ENCODE measurements around the gene PIGH.
"Not testable (repeated sequence)": the region's sequence is repeated elsewhere in the genome, so short reads cannot be mapped to it uniquely, and the experiment has no call there.

Gene PIGH

GRCh38 chr14:67553547-67553946 lies 46.5 kb downstream of the PIGH start:
- H3K4me3 ChIP-seq (ENCODE audit: low read length in 2 of 2): no peak overlapping the region
- no peak overlapping the region for H3K9ac ChIP-seq (ENCODE audit: low read length in 2 of 2)
- H3K4me1 ChIP-seq (ENCODE audit: control insufficient read depth, insufficient read depth, low read length): no peaks in the 10 kb centered on the region
- no peak overlapping the region for H3K27ac ChIP-seq (ENCODE audit: low read length)
- H3K9me3 ChIP-seq (ENCODE audit: control insufficient read depth in 2 of 2, low read length in 2 of 2): no peaks in the 10 kb centered on the region
- H3K36me3 ChIP-seq (ENCODE audit: control insufficient read depth in 2 of 2, insufficient read depth in 2 of 2, low read length in 2 of 2): peaks cover 0 to 4% of the 10 kb centered on the region in 2 donors
- no peaks in the 10 kb centered on the region for H3K27me3 ChIP-seq (ENCODE audit: control insufficient read depth in 1 of 2, insufficient read depth in 2 of 2, low read length in 2 of 2)

- no peaks in the 10 kb centered on the region for H3K4me1 ChIP-seq (ENCODE audit: control insufficient read depth, insufficient read depth, low read length)
- H3K9me3 ChIP-seq (ENCODE audit: control insufficient read depth in 2 of 2, low read length in 2 of 2): no peaks in the 10 kb centered on the region
- H3K9ac ChIP-seq (ENCODE audit: low read length in 2 of 2): no peak overlapping the region
- no peak overlapping the region for H3K4me3 ChIP-seq (ENCODE audit: low read length in 2 of 2)
- H3K27me3 ChIP-seq (ENCODE audit: control insufficient read depth in 1 of 2, insufficient read depth in 2 of 2, low read length in 2 of 2): no peaks in the 10 kb centered on the region
- no peak overlapping the region for H3K27ac ChIP-seq (ENCODE audit: low read length)
- peaks cover 0 to 2% of the 10 kb centered on the region in 2 donors for H3K36me3 ChIP-seq (ENCODE audit: control insufficient read depth in 2 of 2, insufficient read depth in 2 of 2, low read length in 2 of 2)
Measured at GRCh38 chr14:67551940-67552339, 48.1 kb downstream of the PIGH start.

GRCh38 chr14:67551123-67551522 lies 48.9 kb downstream of the PIGH start:
- H3K27ac ChIP-seq (ENCODE audit: low read length): no peak overlapping the region

GRCh38 chr14:67549734-67550133 lies 50.3 kb downstream of the PIGH start:
- no peak overlapping the region for H3K4me3 ChIP-seq (ENCODE audit: low read length in 2 of 2)
- H3K9ac ChIP-seq (ENCODE audit: low read length in 2 of 2): no peak overlapping the region
- no peaks in the 10 kb centered on the region for H3K27me3 ChIP-seq (ENCODE audit: control insufficient read depth in 1 of 2, insufficient read depth in 2 of 2, low read length in 2 of 2)
- H3K4me1 ChIP-seq (ENCODE audit: control insufficient read depth, insufficient read depth, low read length): no peaks in the 10 kb centered on the region
- peaks cover 3 to 4% of the 10 kb centered on the region in 2 donors for H3K36me3 ChIP-seq (ENCODE audit: control insufficient read depth in 2 of 2, insufficient read depth in 2 of 2, low read length in 2 of 2)
- H3K27ac ChIP-seq (ENCODE audit: low read length): no peak overlapping the region
- H3K9me3 ChIP-seq (ENCODE audit: control insufficient read depth in 2 of 2, low read length in 2 of 2): no peaks in the 10 kb centered on the region

More at GRCh38 chr14:67551123-67551522, 48.9 kb downstream of the PIGH start:
- Histone ChIP-seq H3K9ac (ENCODE audit: low read length in 2 of 2) (no peak overlapping the region), H3K27me3 (ENCODE audit: control insufficient read depth in 1 of 2, insufficient read depth in 2 of 2, low read length in 2 of 2) (no peaks in the 10 kb centered on the region), H3K4me1 (ENCODE audit: control insufficient read depth, insufficient read depth, low read length) (no peaks in the 10 kb centered on the region), H3K4me3 (ENCODE audit: low read length in 2 of 2) (no peak overlapping the region), H3K9me3 (ENCODE audit: control insufficient read depth in 2 of 2, low read length in 2 of 2) (no peaks in the 10 kb centered on the region), H3K36me3 (ENCODE audit: control insufficient read depth in 2 of 2, insufficient read depth in 2 of 2, low read length in 2 of 2) (peaks cover 0 to 3% of the 10 kb centered on the region in 2 donors)

- H3K4me3 ChIP-seq (ENCODE audit: low read length in 2 of 2): no peak overlapping the region
- H3K9me3 ChIP-seq (ENCODE audit: control insufficient read depth in 2 of 2, low read length in 2 of 2): no peaks in the 10 kb centered on the region
- H3K27me3 ChIP-seq (ENCODE audit: control insufficient read depth in 1 of 2, insufficient read depth in 2 of 2, low read length in 2 of 2): no peaks in the 10 kb centered on the region
- H3K9ac ChIP-seq (ENCODE audit: low read length in 2 of 2): no peak overlapping the region
- H3K36me3 ChIP-seq (ENCODE audit: control insufficient read depth in 2 of 2, insufficient read depth in 2 of 2, low read length in 2 of 2): peaks cover 3 to 5% of the 10 kb centered on the region in 2 donors
- no peaks in the 10 kb centered on the region for H3K4me1 ChIP-seq (ENCODE audit: control insufficient read depth, insufficient read depth, low read length)
- no peak overlapping the region for H3K27ac ChIP-seq (ENCODE audit: low read length)
Measured at GRCh38 chr14:67547224-67547780, 52.8 kb downstream of the PIGH start.

GRCh38 chr14:67544590-67544989 lies 55.5 kb downstream of the PIGH start:
- peaks cover 3 to 5% of the 10 kb centered on the region in 2 donors for H3K36me3 ChIP-seq (ENCODE audit: control insufficient read depth in 2 of 2, insufficient read depth in 2 of 2, low read length in 2 of 2)
- H3K9me3 ChIP-seq (ENCODE audit: control insufficient read depth in 2 of 2, low read length in 2 of 2): no peaks in the 10 kb centered on the region
- no peak overlapping the region for H3K4me3 ChIP-seq (ENCODE audit: low read length in 2 of 2)
- no peak overlapping the region for H3K27ac ChIP-seq (ENCODE audit: low read length)
- no peak overlapping the region for H3K9ac ChIP-seq (ENCODE audit: low read length in 2 of 2)
- H3K4me1 ChIP-seq (ENCODE audit: control insufficient read depth, insufficient read depth, low read length): no peaks in the 10 kb centered on the region
- no peaks in the 10 kb centered on the region for H3K27me3 ChIP-seq (ENCODE audit: control insufficient read depth in 1 of 2, insufficient read depth in 2 of 2, low read length in 2 of 2)

- not testable (repeated sequence) for H3K27ac ChIP-seq (ENCODE audit: low read length); H3K27me3 ChIP-seq (ENCODE audit: control insufficient read depth in 1 of 2, insufficient read depth in 2 of 2, low read length in 2 of 2); H3K9ac ChIP-seq (ENCODE audit: low read length in 2 of 2); H3K36me3 ChIP-seq (ENCODE audit: control insufficient read depth in 2 of 2, insufficient read depth in 2 of 2, low read length in 2 of 2); H3K9me3 ChIP-seq (ENCODE audit: control insufficient read depth in 2 of 2, low read length in 2 of 2); H3K4me1 ChIP-seq (ENCODE audit: control insufficient read depth, insufficient read depth, low read length); H3K4me3 ChIP-seq (ENCODE audit: low read length in 2 of 2)
Measured at GRCh38 chr14:67542620-67543019, 57.4 kb downstream of the PIGH start.

GRCh38 chr14:67541448-67542387 lies 58.4 kb downstream of the PIGH start:
- no peak overlapping the region for H3K27ac ChIP-seq (ENCODE audit: low read length)
- H3K9ac ChIP-seq (ENCODE audit: low read length in 2 of 2): no peak overlapping the region

More at GRCh38 chr14:67541448-67542387, 58.4 kb downstream of the PIGH start:
- no peak overlapping the region for H3K4me3 ChIP-seq (ENCODE audit: low read length in 2 of 2)
- peaks cover 0 to 5% of the 10 kb centered on the region in 2 donors for H3K36me3 ChIP-seq (ENCODE audit: control insufficient read depth in 2 of 2, insufficient read depth in 2 of 2, low read length in 2 of 2)
- no peaks in the 10 kb centered on the region for H3K9me3 ChIP-seq (ENCODE audit: control insufficient read depth in 2 of 2, low read length in 2 of 2)
- H3K27me3 ChIP-seq (ENCODE audit: control insufficient read depth in 1 of 2, insufficient read depth in 2 of 2, low read length in 2 of 2): no peaks in the 10 kb centered on the region
- H3K4me1 ChIP-seq (ENCODE audit: control insufficient read depth, insufficient read depth, low read length): no peaks in the 10 kb centered on the region
